HepG2 (cell line): ENCODE results near the gene AGFG1. TPM values are rescaled to one million over a fixed set of nuclear protein-coding genes. Genes with fewer than 3 reads are reported as not detected.

ENCODE experiments used
- ATAC-seq: fragments of 200-7000 bp; cut with Tn5 transposase; 3 replicates; pipeline ENCODE4 v1.9.1; 2020; ENCODE audit warnings: mild to moderate bottlenecking, moderate library complexity
- BruUV-seq: library from RNA; stranded (reverse); fragments of 400-500 nt; replicated peaks from 2 replicates; lab custom pipeline; 2021; lab: Mats Ljungman, UMichigan
- CTCF ChIA-PET: fragments of 300-600 bp; formaldehyde crosslinking; extraction: SDS; loops from one replicate; lab custom pipeline; 2021; ENCODE audit warnings: low total read pairs, inconsistent platforms, low intra/inter-chr PET ratio; lab: Yijun Ruan, JAX
- POLR2A ChIA-PET: fragments of 350-600 bp; sonication (Branson Sonifier 250); formaldehyde crosslinking; loops from one replicate; lab custom pipeline; 2020; ENCODE audit warnings: antibody characterized with exemption, inconsistent platforms; lab: Yijun Ruan, JAX
- DNase-seq: peaks from one replicate; pipeline ENCODE4 v3.0.0-alpha.2; 2015; ENCODE audit warnings: low spot score
- FAIRE-seq: peaks from 3 replicates; lab custom pipeline; 2011; peaks lifted over from hg19 to GRCh38; lab: Jason Lieb, UNC
- H2AFZ ChIP-seq: one replicate; pipeline ENCODE4 v1.6.1; 2011; ENCODE audit warnings: low read length, inconsistent platforms
- H3K27ac ChIP-seq: fragments of 300-600 bp; 3 replicates; pipeline ENCODE4 v1.8.0; 2011; ENCODE audit warnings: mixed run types, mild to moderate bottlenecking, mixed read lengths, low read length, inconsistent platforms; ENCODE audit not compliant: insufficient read depth; ENCODE audit errors: extremely low read length
- H3K27me3 ChIP-seq, 2 experiments: fragments of 200-600 bp in 1 of 2; 2 replicates in 1 of 2; 3 replicates in 1 of 2; pipeline versions ENCODE4 v1.6.0 to v1.8.0; 2011; ENCODE audit warnings: low read length in 2 of 2, mild to moderate bottlenecking in 2 of 2, moderate library complexity in 2 of 2, inconsistent platforms in 1 of 2; ENCODE audit not compliant: insufficient read depth in 2 of 2, control insufficient read depth in 1 of 2
- H3K36me3 ChIP-seq, 2 experiments: fragments of 200-600 bp in 1 of 2; replicated peaks in 1 of 2; 2 replicates in 1 of 2; 3 replicates in 1 of 2; pipeline versions ENCODE4 v1.5.1 to v1.8.0; 2011; ENCODE audit warnings: low read length in 2 of 2, inconsistent platforms in 1 of 2; ENCODE audit not compliant: insufficient read depth in 2 of 2, control insufficient read depth in 1 of 2
- H3K4me1 ChIP-seq: 2 replicates; pipeline ENCODE4 v1.5.1; 2012; ENCODE audit warnings: low read length, inconsistent platforms; ENCODE audit not compliant: insufficient read depth
- H3K4me2 ChIP-seq: 2 replicates; pipeline ENCODE4 v1.6.0; 2011; ENCODE audit warnings: low read depth, low read length, inconsistent platforms
- H3K4me3 ChIP-seq, 3 experiments: fragments of 200-600 bp in 1 of 3; sonication (generic), shearing (Covaris generic) in 1 of 3; replicated peaks in 1 of 3; 2 replicates each; pipeline ENCODE4 v1.5.1; 2011 to 2016; ENCODE audit warnings: low read length in 3 of 3, inconsistent platforms in 2 of 3, low read depth in 2 of 3, mild to moderate bottlenecking in 2 of 3, control low read depth in 1 of 3, mixed read lengths in 1 of 3; ENCODE audit not compliant: insufficient read depth in 1 of 3
- H3K79me2 ChIP-seq: one replicate; pipeline ENCODE4 v1.6.1; 2011; ENCODE audit warnings: low read length, inconsistent platforms; ENCODE audit not compliant: insufficient read depth
- H3K9ac ChIP-seq: 2 replicates; pipeline ENCODE4 v1.6.0; 2011; ENCODE audit warnings: mild to moderate bottlenecking, low read depth, low read length, inconsistent platforms; ENCODE audit not compliant: insufficient read depth
- H3K9me3 ChIP-seq: 2 replicates; pipeline ENCODE4 v1.5.1; 2012; ENCODE audit warnings: mild to moderate bottlenecking, low read length
- H4K20me1 ChIP-seq: 2 replicates; pipeline ENCODE4 v1.6.0; 2011; ENCODE audit warnings: inconsistent platforms, mild to moderate bottlenecking, low read length, moderate library complexity; ENCODE audit not compliant: insufficient read depth
- ERF ChIP-seq: IDR thresholded peaks from 2 replicates; pipeline ENCODE4 v1.6.1; 2018; ENCODE audit warnings: missing biosample characterization, missing genetic modification reagents
- FOXJ3 ChIP-seq: sonication (generic); formaldehyde crosslinking; IDR thresholded peaks from 2 replicates; pipeline ENCODE4 v1.4.0; 2020; ENCODE audit warnings: missing genetic modification reagents, mild to moderate bottlenecking, borderline replicate concordance
- GTF2F1 ChIP-seq: fragments of 150-350 bp; IDR thresholded peaks from 2 replicates; pipeline ENCODE4 v1.6.1; 2014; ENCODE audit warnings: low read length
- HES4 ChIP-seq: sonication (generic); formaldehyde crosslinking; IDR thresholded peaks from 2 replicates; pipeline ENCODE4 v1.9.0; 2021; ENCODE audit warnings: mild to moderate bottlenecking, missing genetic modification reagents, borderline replicate concordance
- RBFOX2 ChIP-seq: fragments of 200-400 bp; formaldehyde crosslinking; IDR thresholded peaks from 2 replicates; pipeline ENCODE4 v1.6.1; 2017; ENCODE audit warnings: low read depth, mild to moderate bottlenecking, low read length
- RFXAP ChIP-seq: sonication (generic); formaldehyde crosslinking; IDR thresholded peaks from 2 replicates; pipeline ENCODE4 v1.4.0; 2020; ENCODE audit warnings: missing genetic modification reagents, borderline replicate concordance
- SOX6 ChIP-seq, 2 experiments: fragments of 450-650 bp in 1 of 2; sonication (generic) in 1 of 2; formaldehyde crosslinking in 1 of 2; IDR thresholded peaks; 2 replicates each; pipeline versions ENCODE4 v1.4.0 to v1.6.1; 2017 to 2020; ENCODE audit warnings: antibody characterized with exemption in 1 of 2, mild to moderate bottlenecking in 1 of 2, missing genetic modification reagents in 1 of 2
- SRY ChIP-seq: sonication (generic); formaldehyde crosslinking; IDR thresholded peaks from 2 replicates; pipeline ENCODE4 v1.8.0; 2022; ENCODE audit warnings: mild to moderate bottlenecking, missing genetic modification reagents
- TCF7L2 ChIP-seq: IDR thresholded peaks from 2 replicates; pipeline ENCODE4 v1.6.1; 2011; ENCODE audit warnings: mild to moderate bottlenecking, low read depth, low read length, moderate library complexity
- ZNF251 ChIP-seq: sonication (generic); formaldehyde crosslinking; IDR thresholded peaks from 2 replicates; pipeline ENCODE4 v1.9.0; 2021; ENCODE audit warnings: mild to moderate bottlenecking, missing genetic modification reagents
- ZNF367 ChIP-seq: sonication (generic); formaldehyde crosslinking; IDR thresholded peaks from 2 replicates; pipeline ENCODE4 v1.4.0; 2020; ENCODE audit warnings: missing genetic modification reagents, borderline replicate concordance
- ZNF430 ChIP-seq: sonication (generic); formaldehyde crosslinking; IDR thresholded peaks from 2 replicates; pipeline ENCODE4 v1.9.0; 2021; ENCODE audit warnings: mild to moderate bottlenecking, missing genetic modification reagents
- ZNF761 ChIP-seq: sonication (generic); formaldehyde crosslinking; conservative IDR thresholded peaks from 2 replicates; pipeline ENCODE4 v1.4.0; 2020; ENCODE audit warnings: mild to moderate bottlenecking, missing genetic modification reagents
- ZNF891 ChIP-seq: sonication (generic); formaldehyde crosslinking; IDR thresholded peaks from 2 replicates; pipeline ENCODE4 v1.5.0; 2020; ENCODE audit warnings: mild to moderate bottlenecking, missing genetic modification reagents
- WGBS: methylation state at CpG from one replicate; pipeline ENCODE4 v1.1.6; 2017; ENCODE audit warnings: low lambda C conversion rate; 5-methylcytosine and 5-hydroxymethylcytosine counted together
- in situ Hi-C: cut with HindIII; loops from 2 replicates; pipeline ENCODE4 v1.10.0; 2017; ENCODE audit warnings: low pct_unique_long_range_greater_than_20kb; ENCODE audit not compliant: extremely low pct_ligation_motif_present
- intact Hi-C: fragments of 100-400 bp; cut with micrococcal nuclease; formaldehyde crosslinking; loops from one replicate; pipeline ENCODE4 v1.10.0; 2022; ENCODE audit not compliant: unreplicated experiment
- polyA plus RNA-seq, 8 experiments: library from polyadenylated mRNA; depleted of rRNA in 3 of 8; stranded (reverse) in 7 of 8; unstranded in 1 of 8; fragments of >200 nt; fragmentation: Illumina TruSeq in 4 of 8; extraction: Trizol in 4 of 8; gene quantifications; 2 replicates each; pipeline versions ENCODE4 v1.2.1 to v1.2.3, GENCODE V29; 2011 to 2016; ENCODE audit warnings: low read depth in 4 of 8, missing spikeins in 1 of 8, mixed read lengths in 1 of 8; ENCODE audit not compliant: insufficient read depth in 1 of 8
- total RNA-seq, 5 experiments: library from RNA; depleted of rRNA; stranded (reverse); fragments of >200 nt; fragmentation: Illumina TruSeq; extraction: Trizol; gene quantifications; 2 replicates each; pipeline ENCODE4 v1.2.3, GENCODE V29; 2016; ENCODE audit warnings: low read depth in 1 of 5
- TF ChIP-seq, protein P1 (sequence below): sonication (generic); formaldehyde crosslinking; IDR thresholded peaks from 2 replicates; pipeline ENCODE4 v1.4.0; 2020; ENCODE audit warnings: missing genetic modification reagents, mild to moderate bottlenecking, borderline replicate concordance
- TF ChIP-seq, protein P2 (sequence below): sonication (generic); formaldehyde crosslinking; conservative IDR thresholded peaks from 2 replicates; pipeline ENCODE4 v1.8.0; 2022; ENCODE audit warnings: low read depth, missing genetic modification reagents
- TF ChIP-seq, protein P3 (sequence below): sonication (generic); formaldehyde crosslinking; IDR thresholded peaks from 2 replicates; pipeline ENCODE4 v1.8.1; 2023; ENCODE audit warnings: mild to moderate bottlenecking, moderate library complexity, missing genetic modification reagents
- TF ChIP-seq, protein P4 (sequence below): IDR thresholded peaks from 2 replicates; pipeline ENCODE4 v1.6.1; 2016
- TF ChIP-seq, protein P5 (sequence below): sonication (generic); formaldehyde crosslinking; IDR thresholded peaks from 2 replicates; pipeline ENCODE4 v1.4.0; 2020; ENCODE audit warnings: missing genetic modification reagents

Gene AGFG1
- total and polyA plus RNA-seq, 2 of the 13 experiments (the other 11 are each of a cell fraction or from before 2014, with no cell fraction given) = 145 to 168 TPM

DNA sequence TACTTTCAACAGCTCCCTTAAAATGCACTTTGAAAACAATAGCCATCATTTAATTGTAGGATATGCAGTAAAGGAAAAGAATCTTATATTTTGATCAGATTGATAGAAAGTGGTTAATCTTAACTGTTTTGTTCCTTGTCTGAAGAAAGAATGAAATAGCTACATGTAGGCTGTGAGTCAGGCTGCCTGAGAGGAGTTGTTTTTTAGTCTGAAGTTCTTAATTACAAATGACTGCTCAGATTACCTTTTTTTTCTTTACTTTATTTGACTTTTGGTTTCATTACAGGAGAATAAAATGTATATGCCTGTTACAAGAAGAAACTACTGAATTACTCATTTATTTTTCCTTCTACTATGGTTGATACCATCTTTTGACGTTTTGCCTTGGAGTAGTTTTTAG, 56.8 kb downstream of the AGFG1 start:
- H3K27ac ChIP-seq = no peak overlapping the region
- H3K4me1 ChIP-seq = no peaks in the 10 kb centered on the region
- H4K20me1 ChIP-seq = no peaks in the 10 kb centered on the region
- 94% methylated on average over 1 of the region's 1 CpG for WGBS
- no peaks in the 10 kb centered on the region for H3K9me3 ChIP-seq
- no peak overlapping the region for H3K9ac ChIP-seq
- TF ChIP-seq RBFOX2 (no peak), ZNF367 (no peak), TCF7L2 (no peak), ZNF251 (CRISPR knock-in tag) (no peak), ZNF430 (CRISPR knock-in tag) (no peak), RFXAP (CRISPR knock-in tag) (no peak), FOXJ3 (no peak), ZNF891 (CRISPR knock-in tag) (no peak), ERF (CRISPR knock-in tag) (no peak), HES4 (CRISPR knock-in tag) (no peak), ZNF761 (no peak), GTF2F1 (no peak), SRY (no peak), SOX6 (IDR thresholded peaks at IDR 0.05) (no peak), SOX6 (CRISPR knock-in tag; IDR thresholded peaks at IDR 0.05) (no peak)
- TF ChIP-seq, protein P1, sequence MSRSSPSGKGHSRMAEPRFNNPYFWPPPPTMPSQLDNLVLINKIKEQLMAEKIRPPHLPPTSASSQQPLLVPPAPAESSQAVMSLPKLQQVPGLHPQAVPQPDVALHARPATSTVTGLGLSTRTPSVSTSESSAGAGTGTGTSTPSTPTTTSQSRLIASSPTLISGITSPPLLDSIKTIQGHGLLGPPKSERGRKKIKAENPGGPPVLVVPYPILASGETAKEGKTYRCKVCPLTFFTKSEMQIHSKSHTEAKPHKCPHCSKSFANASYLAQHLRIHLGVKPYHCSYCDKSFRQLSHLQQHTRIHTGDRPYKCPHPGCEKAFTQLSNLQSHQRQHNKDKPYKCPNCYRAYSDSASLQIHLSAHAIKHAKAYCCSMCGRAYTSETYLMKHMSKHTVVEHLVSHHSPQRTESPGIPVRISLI (CRISPR knock-in tag) = no peak
- TF ChIP-seq, protein P2, sequence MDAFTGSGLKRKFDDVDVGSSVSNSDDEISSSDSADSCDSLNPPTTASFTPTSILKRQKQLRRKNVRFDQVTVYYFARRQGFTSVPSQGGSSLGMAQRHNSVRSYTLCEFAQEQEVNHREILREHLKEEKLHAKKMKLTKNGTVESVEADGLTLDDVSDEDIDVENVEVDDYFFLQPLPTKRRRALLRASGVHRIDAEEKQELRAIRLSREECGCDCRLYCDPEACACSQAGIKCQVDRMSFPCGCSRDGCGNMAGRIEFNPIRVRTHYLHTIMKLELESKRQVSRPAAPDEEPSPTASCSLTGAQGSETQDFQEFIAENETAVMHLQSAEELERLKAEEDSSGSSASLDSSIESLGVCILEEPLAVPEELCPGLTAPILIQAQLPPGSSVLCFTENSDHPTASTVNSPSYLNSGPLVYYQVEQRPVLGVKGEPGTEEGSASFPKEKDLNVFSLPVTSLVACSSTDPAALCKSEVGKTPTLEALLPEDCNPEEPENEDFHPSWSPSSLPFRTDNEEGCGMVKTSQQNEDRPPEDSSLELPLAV (CRISPR knock-in tag) = no peak
- TF ChIP-seq, protein P3, sequence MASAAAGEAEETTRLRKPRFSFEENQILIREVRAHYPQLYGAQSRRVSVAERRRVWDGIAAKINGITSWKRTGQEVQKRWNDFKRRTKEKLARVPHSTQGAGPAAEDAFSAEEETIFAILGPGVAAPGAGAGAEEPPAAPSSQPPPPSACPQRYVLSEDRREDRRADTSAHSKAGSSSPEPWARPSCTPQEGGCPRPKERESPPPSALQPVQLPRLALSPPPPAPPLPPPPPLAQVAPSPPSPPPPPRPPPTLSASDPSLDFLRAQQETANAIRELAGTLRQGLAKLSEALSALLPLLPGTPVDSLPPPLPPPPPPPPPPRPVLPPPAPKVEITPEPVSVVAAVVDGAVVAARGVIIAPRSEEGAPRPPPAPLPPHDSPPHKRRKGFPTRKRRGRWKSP (CRISPR knock-in tag) = no peak
- TF ChIP-seq, protein P4, sequence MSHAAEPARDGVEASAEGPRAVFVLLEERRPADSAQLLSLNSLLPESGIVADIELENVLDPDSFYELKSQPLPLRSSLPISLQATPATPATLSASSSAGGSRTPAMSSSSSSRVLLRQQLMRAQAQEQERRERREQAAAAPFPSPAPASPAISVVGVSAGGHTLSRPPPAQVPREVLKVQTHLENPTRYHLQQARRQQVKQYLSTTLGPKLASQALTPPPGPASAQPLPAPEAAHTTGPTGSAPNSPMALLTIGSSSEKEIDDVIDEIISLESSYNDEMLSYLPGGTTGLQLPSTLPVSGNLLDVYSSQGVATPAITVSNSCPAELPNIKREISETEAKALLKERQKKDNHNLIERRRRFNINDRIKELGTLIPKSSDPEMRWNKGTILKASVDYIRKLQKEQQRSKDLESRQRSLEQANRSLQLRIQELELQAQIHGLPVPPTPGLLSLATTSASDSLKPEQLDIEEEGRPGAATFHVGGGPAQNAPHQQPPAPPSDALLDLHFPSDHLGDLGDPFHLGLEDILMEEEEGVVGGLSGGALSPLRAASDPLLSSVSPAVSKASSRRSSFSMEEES = no peak
- TF ChIP-seq, protein P5, sequence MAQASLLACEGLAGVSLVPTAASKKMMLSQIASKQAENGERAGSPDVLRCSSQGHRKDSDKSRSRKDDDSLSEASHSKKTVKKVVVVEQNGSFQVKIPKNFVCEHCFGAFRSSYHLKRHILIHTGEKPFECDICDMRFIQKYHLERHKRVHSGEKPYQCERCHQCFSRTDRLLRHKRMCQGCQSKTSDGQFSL = no peak
- ChIA-PET CTCF (no interaction called here), POLR2A (no interaction called here)
- no TSS peak for BruUV-seq
- ATAC-seq = no peak
- H2AFZ ChIP-seq = no peak overlapping the region
- H3K4me3 ChIP-seq = no peak overlapping the region
- no peak overlapping the region for H3K4me2 ChIP-seq
- intact Hi-C loops = no loop called here
- FAIRE-seq = no peak
- H3K36me3 ChIP-seq = peaks cover 13 to 85% of the 10 kb centered on the region in 2 experiments
- H3K79me2 ChIP-seq = peaks cover 3% of the 10 kb centered on the region
- no peak for DNase-seq
- H3K27me3 ChIP-seq = no peaks in the 10 kb centered on the region
- in situ Hi-C loops = no loop called here
